PFSK-1 (cell line): ENCODE measurements around the gene SPOCD1.

ENCODE experiments used
- FOXP2 ChIP-seq: optimal IDR thresholded peaks from 2 replicates; pipeline ENCODE3; 2011; ENCODE audit warnings: borderline replicate concordance, control low read depth, inconsistent platforms; ENCODE audit not compliant: insufficient read depth; ENCODE audit errors: extremely low read length, extremely low read depth
- POLR2AphosphoS5 ChIP-seq: IDR thresholded peaks from 2 replicates; pipeline ENCODE4 v1.6.1; 2012; ENCODE audit warnings: low read depth, mild to moderate bottlenecking, control low read depth, low read length, moderate library complexity
- SIN3A ChIP-seq: IDR thresholded peaks from 2 replicates; pipeline ENCODE4 v1.6.1; 2012; ENCODE audit warnings: mild to moderate bottlenecking, low read length, moderate library complexity, borderline replicate concordance; ENCODE audit not compliant: insufficient read depth
- TAF1 ChIP-seq: IDR thresholded peaks from 2 replicates; pipeline ENCODE4 v1.6.1; 2012; ENCODE audit warnings: low read length, control low read depth, borderline replicate concordance; ENCODE audit not compliant: insufficient read depth
- TF ChIP-seq, protein P1 (sequence below), 2 experiments: IDR thresholded peaks; 2 replicates each; pipeline versions ENCODE4 v1.6.1 to v1.8.0; 2011 to 2012; ENCODE audit warnings: low read depth in 2 of 2, low read length in 2 of 2, control low read depth in 1 of 2, inconsistent platforms in 1 of 2, mild to moderate bottlenecking in 1 of 2, moderate library complexity in 1 of 2; ENCODE audit not compliant: insufficient read depth in 1 of 2

DNA sequence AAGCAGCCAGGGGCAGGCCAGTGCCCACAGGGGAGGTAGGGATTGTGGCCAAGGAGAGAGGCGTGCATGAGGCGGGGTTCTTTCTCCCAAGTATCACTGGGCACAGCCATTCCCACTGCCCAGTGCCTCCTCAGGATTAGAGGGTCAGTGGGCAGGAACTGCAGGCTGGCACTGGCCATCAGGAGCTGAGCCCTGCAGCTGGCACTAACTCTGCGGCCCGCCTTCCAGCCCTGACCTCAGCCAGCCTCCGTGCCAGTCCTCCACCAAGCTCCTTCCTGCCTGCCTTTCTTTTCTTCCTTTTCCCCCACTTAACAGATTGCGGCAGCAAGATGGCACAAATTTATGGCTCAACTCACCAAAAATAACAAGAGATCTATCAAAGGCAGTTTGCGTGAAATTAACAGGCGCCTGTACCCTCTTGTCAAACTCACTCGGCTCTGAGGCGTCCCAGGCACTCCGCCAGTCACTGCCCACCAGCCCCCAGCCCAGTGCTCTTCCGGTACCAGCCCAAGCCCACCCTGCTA, 62.8 kb downstream of the SPOCD1 start:
- TF ChIP-seq POLR2AphosphoS5 (no peak), SIN3A (no peak), TAF1 (no peak), FOXP2 (no peak)
- TF ChIP-seq, protein P1, sequence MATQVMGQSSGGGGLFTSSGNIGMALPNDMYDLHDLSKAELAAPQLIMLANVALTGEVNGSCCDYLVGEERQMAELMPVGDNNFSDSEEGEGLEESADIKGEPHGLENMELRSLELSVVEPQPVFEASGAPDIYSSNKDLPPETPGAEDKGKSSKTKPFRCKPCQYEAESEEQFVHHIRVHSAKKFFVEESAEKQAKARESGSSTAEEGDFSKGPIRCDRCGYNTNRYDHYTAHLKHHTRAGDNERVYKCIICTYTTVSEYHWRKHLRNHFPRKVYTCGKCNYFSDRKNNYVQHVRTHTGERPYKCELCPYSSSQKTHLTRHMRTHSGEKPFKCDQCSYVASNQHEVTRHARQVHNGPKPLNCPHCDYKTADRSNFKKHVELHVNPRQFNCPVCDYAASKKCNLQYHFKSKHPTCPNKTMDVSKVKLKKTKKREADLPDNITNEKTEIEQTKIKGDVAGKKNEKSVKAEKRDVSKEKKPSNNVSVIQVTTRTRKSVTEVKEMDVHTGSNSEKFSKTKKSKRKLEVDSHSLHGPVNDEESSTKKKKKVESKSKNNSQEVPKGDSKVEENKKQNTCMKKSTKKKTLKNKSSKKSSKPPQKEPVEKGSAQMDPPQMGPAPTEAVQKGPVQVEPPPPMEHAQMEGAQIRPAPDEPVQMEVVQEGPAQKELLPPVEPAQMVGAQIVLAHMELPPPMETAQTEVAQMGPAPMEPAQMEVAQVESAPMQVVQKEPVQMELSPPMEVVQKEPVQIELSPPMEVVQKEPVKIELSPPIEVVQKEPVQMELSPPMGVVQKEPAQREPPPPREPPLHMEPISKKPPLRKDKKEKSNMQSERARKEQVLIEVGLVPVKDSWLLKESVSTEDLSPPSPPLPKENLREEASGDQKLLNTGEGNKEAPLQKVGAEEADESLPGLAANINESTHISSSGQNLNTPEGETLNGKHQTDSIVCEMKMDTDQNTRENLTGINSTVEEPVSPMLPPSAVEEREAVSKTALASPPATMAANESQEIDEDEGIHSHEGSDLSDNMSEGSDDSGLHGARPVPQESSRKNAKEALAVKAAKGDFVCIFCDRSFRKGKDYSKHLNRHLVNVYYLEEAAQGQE (IDR thresholded peaks at IDR 0.05; ENCODE audit: insufficient read depth in 1 of 2, low read depth in 2 of 2, low read length in 2 of 2) = no peak
